Nephron (organoid): Measurements from ENCODE around the gene C11orf21.

Source experiments
- H3K27ac Mint-ChIP-seq, 3 experiments: 2 replicates each; pipeline ENCODE4 v1.8.0; 2020; ENCODE audit warnings: mixed read lengths in 3 of 3, mild to moderate bottlenecking in 2 of 3, moderate library complexity in 1 of 3
- H3K27me3 Mint-ChIP-seq: 2 replicates; pipeline ENCODE4 v1.8.0; 2021; ENCODE audit warnings: low read depth, mild to moderate bottlenecking, moderate library complexity, mixed read lengths
- H3K36me3 Mint-ChIP-seq: 2 replicates; pipeline ENCODE4 v1.8.0; 2020; ENCODE audit warnings: low read depth, mixed read lengths
- H3K4me1 Mint-ChIP-seq: 2 replicates; pipeline ENCODE4 v1.8.0; 2020; ENCODE audit warnings: mixed read lengths
- H3K4me3 Mint-ChIP-seq, 3 experiments: 2 replicates each; pipeline ENCODE4 v1.8.0; 2020; ENCODE audit warnings: mild to moderate bottlenecking in 3 of 3, mixed read lengths in 3 of 3, moderate library complexity in 2 of 3
- H3K9me3 Mint-ChIP-seq: 2 replicates; pipeline ENCODE4 v1.8.0; 2020; ENCODE audit warnings: mixed read lengths
- TF ChIP-seq, protein P1 (sequence below), 3 experiments: fragments of 200-600 bp; sonication (generic); IDR thresholded peaks; one replicate each; pipeline ENCODE4 v1.5.0; 2021; ENCODE audit warnings: antibody characterized with exemption in 3 of 3; ENCODE audit not compliant: unreplicated experiment in 3 of 3

The C11orf21 gene

DNA sequence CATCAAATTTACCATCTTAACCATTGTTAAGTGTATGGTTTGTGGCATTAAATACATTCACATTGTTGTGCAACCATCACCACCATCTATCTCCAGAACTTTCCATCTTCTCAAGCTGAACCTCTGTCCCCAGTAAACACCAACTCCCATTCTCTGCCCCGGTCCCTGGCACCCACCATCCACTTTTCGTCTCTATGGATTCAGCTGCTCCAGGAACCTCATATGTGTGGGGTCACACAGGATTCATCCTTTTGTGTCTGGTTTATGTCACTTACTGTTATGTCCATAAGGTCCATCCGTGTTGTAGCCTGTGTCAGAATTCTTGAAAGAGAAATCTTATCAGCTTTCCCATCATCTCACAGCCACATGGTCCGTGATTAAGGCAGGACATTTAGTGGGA, 16.4 kb upstream of the C11orf21 start:
- H3K9me3 Mint-ChIP-seq, result peaks cover 18% of the 10 kb centered on the region
- H3K27ac Mint-ChIP-seq, result peak overlapping the region in 2 of 3 experiments; percentile 36 to 72
- H3K27me3 Mint-ChIP-seq, result no peaks in the 10 kb centered on the region
- peaks cover 3% of the 10 kb centered on the region for H3K36me3 Mint-ChIP-seq
- H3K4me3 Mint-ChIP-seq, result no peak overlapping the region
- peaks cover 13% of the 10 kb centered on the region for H3K4me1 Mint-ChIP-seq
- TF ChIP-seq, protein P1, sequence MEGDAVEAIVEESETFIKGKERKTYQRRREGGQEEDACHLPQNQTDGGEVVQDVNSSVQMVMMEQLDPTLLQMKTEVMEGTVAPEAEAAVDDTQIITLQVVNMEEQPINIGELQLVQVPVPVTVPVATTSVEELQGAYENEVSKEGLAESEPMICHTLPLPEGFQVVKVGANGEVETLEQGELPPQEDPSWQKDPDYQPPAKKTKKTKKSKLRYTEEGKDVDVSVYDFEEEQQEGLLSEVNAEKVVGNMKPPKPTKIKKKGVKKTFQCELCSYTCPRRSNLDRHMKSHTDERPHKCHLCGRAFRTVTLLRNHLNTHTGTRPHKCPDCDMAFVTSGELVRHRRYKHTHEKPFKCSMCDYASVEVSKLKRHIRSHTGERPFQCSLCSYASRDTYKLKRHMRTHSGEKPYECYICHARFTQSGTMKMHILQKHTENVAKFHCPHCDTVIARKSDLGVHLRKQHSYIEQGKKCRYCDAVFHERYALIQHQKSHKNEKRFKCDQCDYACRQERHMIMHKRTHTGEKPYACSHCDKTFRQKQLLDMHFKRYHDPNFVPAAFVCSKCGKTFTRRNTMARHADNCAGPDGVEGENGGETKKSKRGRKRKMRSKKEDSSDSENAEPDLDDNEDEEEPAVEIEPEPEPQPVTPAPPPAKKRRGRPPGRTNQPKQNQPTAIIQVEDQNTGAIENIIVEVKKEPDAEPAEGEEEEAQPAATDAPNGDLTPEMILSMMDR (IDR thresholded peaks at IDR 0.05; ENCODE audit: unreplicated experiment in 3 of 3), result no peak

DNA sequence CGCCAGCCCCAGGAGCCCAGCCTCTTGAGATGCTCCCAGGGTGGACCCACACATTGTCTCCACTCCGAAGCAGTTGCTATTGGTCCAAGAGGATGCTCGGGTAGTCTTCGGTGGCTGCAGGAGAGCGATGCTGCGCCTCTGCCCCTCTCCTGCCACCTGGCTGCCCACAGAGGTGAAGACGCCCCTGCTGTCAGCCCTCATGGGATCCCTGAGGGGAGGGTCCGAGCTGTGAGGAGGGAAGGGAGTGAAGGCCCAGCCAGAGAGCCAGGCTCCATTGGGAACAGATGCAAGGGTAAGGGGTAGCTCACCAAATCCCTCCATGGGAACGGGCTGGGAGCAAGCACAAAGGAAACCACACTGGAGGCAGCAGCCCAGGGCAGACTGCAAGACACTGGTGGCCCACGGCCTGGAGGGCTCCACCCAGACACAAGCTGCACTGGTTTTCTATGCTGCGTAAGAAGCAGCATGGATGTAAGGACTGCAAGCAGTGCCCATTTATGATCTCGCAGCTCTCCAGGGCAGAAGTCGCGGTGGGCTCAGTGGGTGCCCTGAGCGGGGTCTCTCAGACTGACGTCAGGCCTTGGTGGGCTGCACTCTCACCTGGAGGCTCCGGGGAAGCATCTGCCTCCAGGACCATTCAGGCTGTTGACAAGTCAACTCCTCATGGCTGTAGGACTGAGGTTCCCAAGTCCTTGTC, 15.8 kb upstream of the C11orf21 start:
- H3K27ac Mint-ChIP-seq, result peak overlapping the region in 2 of 3 experiments; percentile 66 to 72
- TF ChIP-seq, protein P1 (IDR thresholded peaks at IDR 0.05; ENCODE audit: unreplicated experiment in 3 of 3), result no peak

DNA sequence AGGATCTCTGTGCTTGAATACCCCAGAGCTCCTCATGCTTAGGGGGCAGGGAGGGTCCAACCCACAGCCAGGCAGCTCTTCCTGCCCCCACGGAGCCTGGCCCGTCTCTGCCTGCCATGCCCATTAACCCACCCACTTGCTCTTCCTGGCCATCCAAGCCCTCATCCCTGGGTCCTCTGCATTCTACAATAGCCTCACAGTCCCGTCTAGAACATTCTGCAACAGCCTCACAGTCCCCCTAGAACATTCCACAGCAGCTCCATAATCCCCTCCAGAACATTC, 15.2 kb upstream of the C11orf21 start:
- H3K36me3 Mint-ChIP-seq, result no peaks in the 10 kb centered on the region
- no peak overlapping the region for H3K4me3 Mint-ChIP-seq
- TF ChIP-seq, protein P1 (IDR thresholded peaks at IDR 0.05; ENCODE audit: unreplicated experiment in 3 of 3), result no peak
- H3K27me3 Mint-ChIP-seq, result no peaks in the 10 kb centered on the region
- H3K4me1 Mint-ChIP-seq, result peaks cover 13% of the 10 kb centered on the region
- peaks cover 7% of the 10 kb centered on the region for H3K9me3 Mint-ChIP-seq
- H3K27ac Mint-ChIP-seq, result peak overlapping the region in 2 of 3 experiments; percentile 66

More for the DNA sequence above, 15.8 kb upstream of the C11orf21 start:
- Mint-ChIP-seq H3K9me3 (peaks cover 12% of the 10 kb centered on the region), H3K27me3 (no peaks in the 10 kb centered on the region), H3K4me3 (no peak overlapping the region), H3K4me1 (peaks cover 13% of the 10 kb centered on the region), H3K36me3 (no peaks in the 10 kb centered on the region)

DNA sequence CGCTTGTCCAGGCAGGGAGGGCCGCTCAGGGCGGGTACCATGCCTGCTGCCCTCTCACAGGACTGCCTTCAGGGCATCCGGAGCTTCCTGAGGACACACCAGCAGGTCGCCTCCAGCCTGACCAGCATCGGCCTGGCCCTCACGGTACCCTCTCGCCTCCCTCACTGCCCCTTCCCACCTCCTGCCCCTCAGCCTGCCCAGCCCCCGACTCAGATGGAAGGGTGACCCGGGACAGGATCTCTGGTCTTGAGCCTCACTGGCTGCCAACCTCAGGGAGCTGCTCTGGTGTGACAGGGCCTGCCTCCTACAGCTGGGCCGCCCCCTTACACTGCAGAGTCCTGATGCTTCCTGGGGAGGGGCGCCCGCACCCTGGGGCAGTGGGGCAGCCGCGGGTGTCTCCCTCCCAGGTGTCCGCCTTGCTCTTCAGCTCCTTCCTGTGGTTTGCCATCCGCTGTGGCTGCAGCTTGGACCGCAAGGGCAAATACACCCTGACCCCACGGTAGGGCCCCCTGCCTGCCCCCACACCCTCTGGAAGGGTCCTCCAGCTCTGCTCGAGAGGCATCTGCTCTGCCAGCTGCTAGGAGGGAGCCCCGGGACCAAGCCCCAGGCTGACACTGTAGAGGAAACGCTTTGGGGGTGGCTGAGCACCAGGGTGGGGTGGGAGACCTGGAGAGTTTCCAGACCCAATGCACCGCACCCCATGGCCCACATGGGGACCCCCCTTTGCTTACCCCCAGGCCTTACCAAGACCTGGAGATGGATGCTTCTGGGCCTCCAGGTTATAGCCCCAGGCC, 14.6 kb upstream of the C11orf21 start:
- TF ChIP-seq, protein P1 (IDR thresholded peaks at IDR 0.05; ENCODE audit: unreplicated experiment in 3 of 3), result no peak
- Mint-ChIP-seq H3K27ac (peak overlapping the region in 1 of 3 experiments; percentile 66), H3K36me3 (no peaks in the 10 kb centered on the region), H3K9me3 (peaks cover 3% of the 10 kb centered on the region), H3K4me3 (no peak overlapping the region), H3K27me3 (no peaks in the 10 kb centered on the region), H3K4me1 (peaks cover 13% of the 10 kb centered on the region)

DNA sequence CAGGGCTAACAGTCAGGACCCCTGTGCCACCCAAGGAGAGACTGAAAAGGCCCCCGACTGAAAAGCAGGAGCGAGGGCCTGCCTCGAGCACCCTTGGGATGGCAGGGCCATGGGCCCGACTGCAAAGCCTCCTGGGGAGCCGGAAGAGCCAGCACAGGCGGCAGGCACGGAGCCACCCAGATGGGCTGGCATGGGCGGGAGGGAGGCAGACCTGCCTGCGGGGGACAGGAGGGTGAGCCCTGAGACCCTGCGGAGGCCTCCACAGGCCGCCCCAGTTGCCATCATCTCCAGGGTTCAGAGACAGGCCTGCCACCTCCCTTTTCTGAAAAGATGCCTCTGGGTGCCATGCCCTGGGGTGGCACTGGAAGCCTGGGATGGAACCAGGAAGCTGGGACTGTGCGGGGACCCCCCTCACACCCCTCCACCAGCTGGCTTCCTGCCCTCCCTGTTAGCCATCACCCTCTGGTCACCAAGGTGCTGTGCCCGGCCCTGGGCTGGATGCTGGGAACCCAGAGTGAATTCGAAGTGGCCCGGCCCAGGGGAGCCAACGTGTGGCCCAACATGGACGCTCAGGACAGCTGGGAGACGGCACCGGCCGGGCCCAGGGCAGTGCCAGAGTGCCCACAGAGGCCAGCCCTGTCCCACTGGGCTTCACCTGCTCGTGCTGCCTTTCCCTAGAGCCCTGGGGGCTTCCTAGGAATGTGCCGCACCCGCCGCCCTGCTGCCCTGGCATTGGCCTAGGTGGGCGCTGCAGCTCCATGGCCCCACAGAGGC, 13.9 kb upstream of the C11orf21 start:
- H3K4me1 Mint-ChIP-seq, result peaks cover 13% of the 10 kb centered on the region
- peaks cover 3% of the 10 kb centered on the region for H3K9me3 Mint-ChIP-seq
- no peak overlapping the region for H3K4me3 Mint-ChIP-seq
- H3K27ac Mint-ChIP-seq, result peak overlapping the region; percentile 86 to 97 (median 97)
- TF ChIP-seq, protein P1 (IDR thresholded peaks at IDR 0.05; ENCODE audit: unreplicated experiment in 3 of 3), result no peak
- H3K27me3 Mint-ChIP-seq, result no peaks in the 10 kb centered on the region
- no peaks in the 10 kb centered on the region for H3K36me3 Mint-ChIP-seq
